ENCODE data around the gene FBXO11. TPM values are rescaled to one million over a fixed set of nuclear protein-coding genes. Genes with fewer than 3 reads are reported as not detected.
"Not testable (repeated sequence)": the region's sequence is repeated elsewhere in the genome, so short reads cannot be mapped to it uniquely, and the experiment has no call there.

Gene FBXO11
- total RNA-seq, 2 experiments from 2014 or later, result 33.0 to 40.3 TPM

DNA sequence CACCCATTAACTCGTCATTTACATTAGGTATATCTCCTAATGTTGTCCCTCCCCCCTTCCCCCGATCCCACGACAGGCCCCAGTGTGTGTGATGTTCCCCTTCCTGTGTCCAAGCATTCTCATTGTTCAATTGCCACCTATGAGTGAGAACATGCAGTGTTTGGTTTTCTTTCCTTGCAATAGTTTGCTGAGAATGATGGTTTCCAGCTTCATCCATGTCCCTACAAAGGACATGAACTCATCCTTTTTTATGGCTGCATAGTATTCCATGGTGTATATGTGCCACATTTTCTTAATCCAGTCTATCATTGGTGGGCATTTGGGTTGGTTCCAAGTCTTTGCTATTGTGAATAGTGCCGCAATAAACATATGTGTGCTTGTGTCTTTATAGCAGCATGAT is 4.4 kb upstream of the FBXO11 start:
- ATAC-seq; DNase-seq; intact Hi-C loops (cut with DNase I, micrococcal nuclease); H3K27me3 Mint-ChIP-seq; H3K36me3 Mint-ChIP-seq (ENCODE audit: low read depth); H3K4me1 Mint-ChIP-seq; H3K9me3 Mint-ChIP-seq (ENCODE audit: low read depth); H3K4me3 Mint-ChIP-seq; H3K27ac Mint-ChIP-seq: not testable (repeated sequence)
- ChIA-PET CTCF (interaction anchor here (0.6 kb wide), 1 partner anchor 109 kb away, joined by 4 read pairs; no protein-coding TSS in a partner anchor), POLR2A (interaction anchor here (1.0 kb wide), 1 partner anchor 98 kb away, joined by 4 read pairs; no protein-coding TSS in a partner anchor)

DNA sequence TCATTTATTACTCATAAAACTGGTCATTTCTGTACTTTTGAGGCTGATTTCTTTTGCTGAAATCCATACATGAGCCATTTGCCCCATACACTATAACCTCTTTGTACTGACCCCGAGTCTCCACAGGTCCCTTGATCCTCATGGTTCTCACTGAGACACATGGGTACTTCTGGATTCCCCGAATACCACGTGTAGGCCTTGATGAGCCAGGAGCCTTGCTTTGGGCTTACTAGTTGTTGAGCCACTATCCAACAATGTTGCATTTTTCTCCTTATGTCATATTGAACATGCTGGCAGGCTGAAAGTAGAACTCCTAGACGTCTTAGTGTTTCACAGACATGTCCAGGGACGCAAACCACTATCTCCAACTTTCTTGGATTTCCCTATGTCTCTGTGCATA is 2.4 kb upstream of the FBXO11 start:
- DNase-seq (no peak), ATAC-seq (no peak)
- Mint-ChIP-seq H3K4me1 (peaks cover 7% of the 10 kb centered on the region), H3K36me3 (ENCODE audit: low read depth) (peaks cover 11% of the 10 kb centered on the region), H3K27me3 (no peaks in the 10 kb centered on the region), H3K27ac (no peak overlapping the region), H3K9me3 (ENCODE audit: low read depth) (no peaks in the 10 kb centered on the region), H3K4me3 (no peak overlapping the region)
- POLR2A ChIA-PET, result no interaction called here
- intact Hi-C loops (cut with DNase I, micrococcal nuclease), result loop anchor here (5.0 to 10.0 kb wide), 5 partner anchors 51 to 994 kb away; partner anchors contain the start of genes MCFD2 (in 1 of the 2) and MSH2 (in 1 of the 2)
- CTCF ChIA-PET, result no interaction called here

DNA sequence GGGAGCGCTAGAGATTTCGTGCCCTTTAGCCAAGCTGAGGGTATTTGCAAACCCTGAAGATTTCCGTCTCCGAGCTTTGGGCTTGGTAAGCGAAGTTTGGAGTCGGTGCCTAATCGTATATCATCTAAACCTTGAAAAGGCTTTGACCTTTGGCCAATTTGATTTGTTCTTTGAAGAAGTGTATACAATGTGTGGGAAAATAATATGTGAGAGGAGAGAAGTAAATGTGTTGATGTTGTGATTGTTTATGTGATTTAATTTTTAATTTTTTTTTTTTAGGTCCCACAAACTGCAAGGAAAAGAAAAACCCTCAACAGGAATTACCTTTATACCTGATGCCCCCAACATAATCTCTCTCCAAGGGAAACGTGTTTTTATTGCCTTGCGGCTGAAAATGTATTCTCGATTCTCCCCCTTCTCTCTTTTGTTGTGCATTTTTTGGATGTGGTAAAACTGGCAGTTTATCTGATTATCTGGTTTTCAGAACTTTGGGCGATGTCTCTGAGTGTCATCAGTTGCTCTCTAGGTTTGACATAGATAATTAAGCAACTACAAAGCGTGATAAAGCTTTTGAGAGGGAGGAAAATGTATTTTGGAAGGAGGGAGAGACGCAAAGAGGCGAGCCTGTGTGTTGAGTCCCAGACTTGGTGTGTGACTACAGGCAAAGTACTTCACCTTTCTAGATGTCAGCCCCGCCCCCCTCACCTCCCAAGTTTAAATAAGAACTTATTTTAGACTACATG is 912 bp upstream of the FBXO11 start:
- Mint-ChIP-seq H3K36me3 (ENCODE audit: low read depth) (peaks cover 10% of the 10 kb centered on the region), H3K4me1 (peaks cover 19% of the 10 kb centered on the region), H3K4me3 (peak overlapping the region; percentile 95), H3K27me3 (no peaks in the 10 kb centered on the region), H3K27ac (peak overlapping the region; percentile 98), H3K9me3 (ENCODE audit: low read depth) (no peaks in the 10 kb centered on the region)
- POLR2A ChIA-PET, result interaction anchor here (0.7 to 1.1 kb wide), 2 partner anchors 101 to 123 kb away, joined by 4 read pairs; no protein-coding TSS in a partner anchor
- peak; percentile 62 for DNase-seq
- ATAC-seq, result no peak
- intact Hi-C loops (cut with DNase I, micrococcal nuclease), result loop anchor here (1.0 to 10.0 kb wide), 10 partner anchors 48 to 992 kb away; partner anchors contain the start of genes MCFD2 (in 1 of the 2), MSH2 (in 1 of the 2) and MSH6 (in 1 of the 2)
- CTCF ChIA-PET, result interaction anchor here (0.5 to 2.0 kb wide), 19 partner anchors 10 to 230 kb away, joined by 3 to 9 read pairs (median 4); no protein-coding TSS in a partner anchor

DNA sequence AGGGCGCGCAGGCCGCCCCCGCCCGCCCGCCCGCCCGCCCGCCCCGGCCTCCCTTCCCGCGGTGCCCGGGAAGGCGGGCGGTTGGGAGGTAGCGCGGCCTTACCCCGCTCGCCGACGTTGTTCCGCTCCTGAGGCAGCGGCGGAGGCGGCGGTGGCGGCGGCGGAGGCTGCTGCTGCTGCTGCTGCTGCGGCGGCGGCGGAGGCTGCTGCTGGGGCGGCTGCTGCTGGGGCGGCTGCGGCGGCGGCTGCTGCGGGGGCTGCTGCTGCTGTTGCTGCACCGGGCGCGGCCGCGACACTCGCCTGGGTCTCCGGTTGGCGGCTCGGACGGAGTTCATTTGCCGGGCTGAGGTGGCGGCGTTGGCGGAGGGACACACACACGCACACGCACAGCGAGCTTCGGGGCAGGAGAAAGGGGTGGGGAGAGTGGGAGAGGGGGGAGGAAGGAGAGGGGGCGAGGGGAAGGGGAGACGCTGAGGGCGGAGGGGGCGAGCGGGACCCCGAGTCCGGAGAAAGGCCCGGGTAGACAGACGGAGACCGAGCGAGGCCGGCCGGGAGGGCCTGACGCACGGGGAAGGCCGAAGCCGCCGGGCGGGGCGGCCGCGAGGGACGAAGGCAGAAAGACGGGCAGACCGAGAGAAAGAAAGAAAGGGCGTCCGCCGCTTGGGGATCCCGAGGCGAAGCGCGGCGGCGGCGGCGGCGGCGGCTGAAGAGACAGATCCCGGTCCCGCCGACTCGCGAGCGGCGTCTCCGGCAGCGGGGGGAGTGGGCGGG is 727 bp downstream of the FBXO11 start:
- peaks cover 8% of the 10 kb centered on the region for H3K36me3 Mint-ChIP-seq (ENCODE audit: low read depth)
- H3K4me3 Mint-ChIP-seq, result peak overlapping the region; percentile 95
- CTCF ChIA-PET, result interaction anchor here (0.6 kb wide), 1 partner anchor 31 kb away, joined by 4 read pairs; no protein-coding TSS in a partner anchor
- H3K27ac Mint-ChIP-seq, result peak overlapping the region; percentile 87
- ATAC-seq, result peak; percentile 0
- H3K9me3 Mint-ChIP-seq (ENCODE audit: low read depth), result no peaks in the 10 kb centered on the region
- H3K4me1 Mint-ChIP-seq, result peaks cover 25% of the 10 kb centered on the region
- no peaks in the 10 kb centered on the region for H3K27me3 Mint-ChIP-seq
- intact Hi-C loops (cut with DNase I, micrococcal nuclease), result loop anchor here (1.0 to 10.0 kb wide), 11 partner anchors 47 to 991 kb away; partner anchors contain the start of genes MSH6 (in 2 of the 2), MCFD2 (in 1 of the 2) and MSH2 (in 1 of the 2)
- POLR2A ChIA-PET, result no interaction called here
- DNase-seq, result peak; percentile 77

DNA sequence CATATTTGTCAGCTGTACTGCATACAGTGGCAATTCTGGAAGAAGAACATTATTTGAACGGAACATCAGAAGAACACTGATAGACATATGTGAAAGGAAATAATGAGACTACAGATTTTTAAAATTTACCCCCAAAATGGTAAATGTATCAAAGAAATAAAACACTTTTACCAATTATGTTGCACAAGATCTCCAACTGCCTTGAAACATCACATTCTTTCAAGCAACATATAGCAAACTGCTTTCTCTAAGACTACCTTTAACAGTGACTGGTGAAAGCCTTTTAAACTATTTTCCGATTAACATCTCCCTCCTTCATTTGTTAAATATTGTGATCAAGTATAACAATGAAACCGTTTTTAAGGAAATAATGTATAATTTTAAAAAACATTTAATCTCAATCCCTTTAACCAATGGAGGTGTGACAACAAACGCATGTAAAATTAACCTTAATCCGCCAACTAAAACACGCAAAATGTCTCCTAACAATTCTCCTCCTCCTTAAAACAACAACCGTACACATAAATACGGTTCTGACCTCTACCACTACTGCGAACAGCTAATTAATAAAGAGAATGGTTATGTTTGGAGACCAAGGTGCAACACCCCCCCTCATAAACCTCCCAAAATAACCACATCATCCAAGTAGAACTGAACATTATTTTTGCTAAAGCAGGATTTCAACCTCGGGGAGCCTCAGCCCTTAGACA is 2.4 kb downstream of the FBXO11 start:
- Mint-ChIP-seq H3K27me3 (no peaks in the 10 kb centered on the region), H3K9me3 (ENCODE audit: low read depth) (no peaks in the 10 kb centered on the region), H3K27ac (peak overlapping the region; percentile 95), H3K4me1 (peaks cover 36% of the 10 kb centered on the region), H3K4me3 (peak overlapping the region; percentile 95), H3K36me3 (ENCODE audit: low read depth) (peaks cover 10% of the 10 kb centered on the region)
- POLR2A ChIA-PET, result interaction anchor here (0.5 to 0.6 kb wide), 2 partner anchors 15 to 40 kb away, joined by 5 to 6 read pairs; no protein-coding TSS in a partner anchor
- CTCF ChIA-PET, result interaction anchor here (0.8 to 1.4 kb wide), 4 partner anchors 10 to 115 kb away, joined by 3 to 6 read pairs (median 4); no protein-coding TSS in a partner anchor
- intact Hi-C loops (cut with DNase I, micrococcal nuclease), result loop anchor here in 1 of 2 experiments (10.0 kb wide), 2 partner anchors 499 to 989 kb away; partner anchors contain the start of genes MCFD2 and MSH2
- ATAC-seq, result no peak
- DNase-seq, result no peak

DNA sequence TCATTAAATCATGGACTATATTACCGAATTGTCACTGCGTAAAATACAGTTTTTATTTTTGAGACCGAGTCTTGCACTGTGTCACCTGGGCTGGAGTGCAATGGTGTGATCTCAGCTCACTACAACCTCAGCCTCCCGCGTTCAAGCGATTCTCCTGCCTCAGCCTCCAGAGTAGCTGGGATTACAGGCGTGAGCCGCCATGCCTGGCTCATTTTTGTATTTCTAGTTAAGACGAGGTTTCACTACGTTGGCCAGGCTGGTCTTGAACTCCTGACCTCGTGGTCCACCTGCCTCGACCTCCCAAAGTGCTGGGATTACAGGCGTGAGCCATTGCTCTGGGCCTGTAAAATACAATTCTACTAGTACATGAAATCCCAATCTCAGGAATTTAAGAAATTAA is 4.4 kb downstream of the FBXO11 start:
- H3K9me3 Mint-ChIP-seq (ENCODE audit: low read depth); ATAC-seq; H3K4me3 Mint-ChIP-seq; H3K27ac Mint-ChIP-seq; H3K27me3 Mint-ChIP-seq; DNase-seq: not testable (repeated sequence)
- H3K36me3 Mint-ChIP-seq (ENCODE audit: low read depth), result peaks cover 24% of the 10 kb centered on the region
- CTCF ChIA-PET, result interaction anchor here (0.6 to 1.6 kb wide), 6 partner anchors 9 to 176 kb away, joined by 3 to 10 read pairs (median 4); no protein-coding TSS in a partner anchor
- H3K4me1 Mint-ChIP-seq, result peaks cover 46% of the 10 kb centered on the region
- intact Hi-C loops (cut with DNase I, micrococcal nuclease), result loop anchor here in 1 of 2 experiments (10.0 kb wide), 2 partner anchors 497 to 987 kb away; partner anchors contain the start of genes MCFD2 and MSH2
- POLR2A ChIA-PET, result interaction anchor here (0.6 kb wide), 1 partner anchor 116 kb away, joined by 11 read pairs; no protein-coding TSS in a partner anchor

DNA sequence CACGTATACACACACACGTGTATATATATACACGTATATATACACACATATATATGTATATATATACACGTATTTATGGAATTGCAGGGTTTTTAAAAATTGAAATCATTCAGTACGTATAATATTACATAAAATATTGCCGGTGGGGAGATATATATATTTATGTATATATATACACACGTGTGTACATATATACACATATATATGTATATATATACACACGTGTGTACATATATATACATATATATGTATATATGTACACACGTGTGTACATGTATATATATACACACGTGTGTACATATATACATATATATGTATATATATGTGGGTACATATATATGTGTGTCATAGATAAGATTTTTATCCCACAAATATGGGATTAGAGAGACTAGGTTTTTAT is 5.4 kb downstream of the FBXO11 start:
- no peak overlapping the region for H3K27ac Mint-ChIP-seq
- H3K4me3 Mint-ChIP-seq, result no peak overlapping the region
- no peaks in the 10 kb centered on the region for H3K27me3 Mint-ChIP-seq
- H3K4me1 Mint-ChIP-seq, result peaks cover 57% of the 10 kb centered on the region
- intact Hi-C loops (cut with DNase I, micrococcal nuclease), result loop anchor here in 1 of 2 experiments (10.0 kb wide), 2 partner anchors 496 to 986 kb away; partner anchors contain the start of genes MCFD2 and MSH2
- H3K36me3 Mint-ChIP-seq (ENCODE audit: low read depth), result peaks cover 26% of the 10 kb centered on the region
- no peaks in the 10 kb centered on the region for H3K9me3 Mint-ChIP-seq (ENCODE audit: low read depth)
- no peak for DNase-seq
- CTCF ChIA-PET, result interaction anchor here (1.3 kb wide), 1 partner anchor 29 kb away, joined by 3 read pairs; no protein-coding TSS in a partner anchor
- no peak for ATAC-seq
- POLR2A ChIA-PET, result no interaction called here

DNA sequence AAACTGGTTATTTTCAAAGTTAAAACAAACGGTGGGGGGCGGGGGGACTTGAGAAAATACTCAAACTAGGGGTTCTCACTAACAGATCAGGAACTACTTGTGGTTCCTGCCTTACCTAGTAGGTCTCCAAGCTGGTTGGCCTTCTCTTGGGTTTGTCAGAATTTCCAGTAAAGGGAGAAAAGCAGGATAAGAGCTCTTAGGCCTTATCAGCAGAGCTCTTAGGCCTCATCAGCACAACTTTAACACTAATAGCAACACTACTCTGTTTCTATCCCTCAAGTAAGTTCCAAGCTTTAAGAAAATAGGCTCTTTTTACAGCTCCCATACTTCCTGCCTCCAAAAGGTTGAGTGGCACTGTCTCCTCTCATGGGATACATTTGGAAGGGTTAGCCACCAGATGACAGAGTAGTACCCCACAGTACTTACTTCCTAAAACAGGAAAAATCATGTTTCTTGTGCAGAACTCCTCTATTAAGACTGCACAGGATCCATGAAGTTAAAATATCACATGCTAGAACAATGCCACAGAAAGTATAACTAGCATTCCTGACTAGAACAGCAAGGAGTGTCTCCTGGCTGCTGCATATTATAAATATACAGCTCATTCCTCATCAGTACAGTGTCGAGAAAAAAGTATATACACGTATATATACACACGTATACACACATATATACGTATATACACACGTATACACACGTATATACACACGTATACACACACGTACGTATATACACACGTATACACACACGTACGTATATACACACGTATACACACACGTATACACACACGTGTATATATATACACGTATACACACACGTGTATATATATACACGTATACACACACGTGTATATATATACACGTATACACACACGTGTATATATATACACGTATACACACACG is 6.1 kb downstream of the FBXO11 start:
- ATAC-seq (no peak), DNase-seq (no peak)
- ChIA-PET POLR2A (interaction anchor here (1.1 kb wide), 1 partner anchor 10 kb away, joined by 4 read pairs; no protein-coding TSS in a partner anchor), CTCF (interaction anchor here (0.8 to 1.3 kb wide), 3 partner anchors 18 to 29 kb away, joined by 3 read pairs; no protein-coding TSS in a partner anchor)
- peaks cover 60% of the 10 kb centered on the region for H3K4me1 Mint-ChIP-seq
- H3K4me3 Mint-ChIP-seq, result no peak overlapping the region
- peaks cover 26% of the 10 kb centered on the region for H3K36me3 Mint-ChIP-seq (ENCODE audit: low read depth)
- intact Hi-C loops (cut with DNase I, micrococcal nuclease), result loop anchor here in 1 of 2 experiments (10.0 kb wide), 2 partner anchors 495 to 985 kb away; partner anchors contain the start of genes MCFD2 and MSH2
- H3K9me3 Mint-ChIP-seq (ENCODE audit: low read depth), result no peaks in the 10 kb centered on the region
- no peaks in the 10 kb centered on the region for H3K27me3 Mint-ChIP-seq
- peak overlapping the region; percentile 65 for H3K27ac Mint-ChIP-seq

DNA sequence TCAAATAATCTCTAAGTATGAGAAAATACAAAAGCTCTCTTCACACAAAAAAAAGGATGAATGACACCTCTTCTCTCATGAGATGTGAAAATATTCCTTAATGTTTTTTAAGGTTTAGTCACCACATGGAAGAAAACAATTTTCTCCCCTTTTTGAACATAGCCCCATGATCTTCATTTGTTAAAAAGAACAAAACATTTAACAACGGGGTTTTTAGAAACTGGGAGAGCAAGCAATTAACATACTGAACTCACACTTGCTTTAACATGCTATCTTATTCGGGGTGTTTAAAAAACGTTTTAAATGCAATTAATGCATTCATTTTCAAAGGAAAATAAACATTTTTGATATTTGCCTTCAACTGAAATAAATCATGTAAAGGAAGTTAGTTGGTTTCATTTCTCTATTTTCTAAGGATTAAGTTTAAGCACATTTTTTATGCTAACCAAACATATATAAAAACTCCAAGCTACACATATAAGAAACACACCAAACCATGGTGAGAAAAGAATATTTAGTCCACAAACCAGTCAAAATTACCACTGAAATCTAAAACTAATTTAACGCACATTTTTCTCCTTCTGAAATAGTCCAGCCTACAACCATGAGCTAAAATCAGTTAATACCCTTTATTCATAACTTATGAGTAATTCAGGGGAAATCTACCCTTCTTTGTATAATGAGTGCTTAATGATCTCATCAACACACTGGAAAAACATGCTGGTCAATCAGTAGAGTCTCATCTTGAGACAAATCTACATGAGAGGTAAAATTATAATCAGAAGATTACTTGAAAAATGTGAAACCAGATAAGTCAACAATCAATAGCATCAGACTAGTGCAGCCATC is 8.2 kb downstream of the FBXO11 start:
- Mint-ChIP-seq H3K36me3 (ENCODE audit: low read depth) (peaks cover 24% of the 10 kb centered on the region), H3K4me3 (peak overlapping the region; percentile 36), H3K27me3 (no peaks in the 10 kb centered on the region), H3K4me1 (peaks cover 74% of the 10 kb centered on the region), H3K27ac (peak overlapping the region; percentile 77), H3K9me3 (ENCODE audit: low read depth) (no peaks in the 10 kb centered on the region)
- DNase-seq, result no peak
- intact Hi-C loops (cut with DNase I, micrococcal nuclease), result no loop called here
- ATAC-seq, result peak; percentile 73
- ChIA-PET POLR2A (no interaction called here), CTCF (interaction anchor here (2.4 kb wide), 1 partner anchor 9 kb away, joined by 6 read pairs; no protein-coding TSS in a partner anchor)
